ENCODE measurements around the gene CATSPER3. TPM values are rescaled to one million over a fixed set of nuclear protein-coding genes. Genes with fewer than 3 reads are reported as not detected.

Gene CATSPER3
- total RNA-seq, 2 donors from 2014 or later = 0.52 TPM; not detected in 1

DNA sequence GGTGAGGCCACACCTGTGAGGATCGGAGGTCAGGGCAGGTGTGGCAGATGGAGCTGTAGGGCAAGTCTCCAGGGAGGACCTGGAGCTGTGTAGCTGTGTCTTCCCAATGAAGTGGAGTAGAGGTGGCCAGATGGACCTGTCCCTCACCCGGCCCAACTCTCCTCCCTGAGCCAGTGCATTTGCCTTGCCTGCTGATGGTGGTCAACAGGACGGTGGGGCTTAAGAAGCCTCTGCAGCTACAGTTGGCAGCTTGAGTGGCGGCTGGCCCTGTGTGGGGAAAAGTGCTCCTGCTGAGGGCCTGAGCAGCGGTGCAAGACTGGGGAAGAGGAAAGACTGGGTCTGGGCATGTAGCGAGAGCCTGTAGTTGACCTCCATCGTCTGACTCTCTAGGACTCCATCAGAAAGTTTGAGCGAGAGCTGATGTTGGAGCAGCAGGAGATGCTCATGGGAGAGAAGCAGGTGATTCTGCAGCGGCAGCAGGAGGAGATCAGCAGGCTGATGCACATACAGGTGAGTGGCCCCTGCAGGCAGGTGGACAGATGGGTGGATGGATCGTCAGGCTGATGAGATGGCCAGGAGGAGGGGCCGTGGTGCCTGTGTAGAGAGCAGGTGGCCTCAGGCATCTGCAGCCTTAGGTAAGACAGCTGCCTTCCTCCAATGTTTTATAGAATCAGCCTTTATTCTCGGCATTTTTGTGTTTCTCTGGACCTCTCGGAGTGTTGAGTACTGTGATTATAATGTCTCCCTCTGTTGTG, 41.5 kb downstream of the CATSPER3 start:
- TF ChIP-seq, protein P1, sequence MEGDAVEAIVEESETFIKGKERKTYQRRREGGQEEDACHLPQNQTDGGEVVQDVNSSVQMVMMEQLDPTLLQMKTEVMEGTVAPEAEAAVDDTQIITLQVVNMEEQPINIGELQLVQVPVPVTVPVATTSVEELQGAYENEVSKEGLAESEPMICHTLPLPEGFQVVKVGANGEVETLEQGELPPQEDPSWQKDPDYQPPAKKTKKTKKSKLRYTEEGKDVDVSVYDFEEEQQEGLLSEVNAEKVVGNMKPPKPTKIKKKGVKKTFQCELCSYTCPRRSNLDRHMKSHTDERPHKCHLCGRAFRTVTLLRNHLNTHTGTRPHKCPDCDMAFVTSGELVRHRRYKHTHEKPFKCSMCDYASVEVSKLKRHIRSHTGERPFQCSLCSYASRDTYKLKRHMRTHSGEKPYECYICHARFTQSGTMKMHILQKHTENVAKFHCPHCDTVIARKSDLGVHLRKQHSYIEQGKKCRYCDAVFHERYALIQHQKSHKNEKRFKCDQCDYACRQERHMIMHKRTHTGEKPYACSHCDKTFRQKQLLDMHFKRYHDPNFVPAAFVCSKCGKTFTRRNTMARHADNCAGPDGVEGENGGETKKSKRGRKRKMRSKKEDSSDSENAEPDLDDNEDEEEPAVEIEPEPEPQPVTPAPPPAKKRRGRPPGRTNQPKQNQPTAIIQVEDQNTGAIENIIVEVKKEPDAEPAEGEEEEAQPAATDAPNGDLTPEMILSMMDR (IDR thresholded peaks at IDR 0.05) = no peak
- no peak for TF ChIP-seq POLR2A (IDR thresholded peaks at IDR 0.05)
- no peak for DNase-seq
- Histone ChIP-seq H3K27me3 (no peaks in the 10 kb centered on the region), H3K4me3 (no peak overlapping the region), H3K27ac (no peak overlapping the region), H3K36me3 (replicated peaks in 1 of 2; ENCODE audit: insufficient read depth in 1 of 2, low read depth in 2 of 2) (no peaks in the 10 kb centered on the region), H3K9me3 (no peaks in the 10 kb centered on the region), H3K4me1 (peaks cover 5% of the 10 kb centered on the region)
- 85 to 88% methylated on average over 11 to 13 of the region's 13 CpGs for WGBS, 2 donors
- ATAC-seq = no peak
- intact Hi-C loops (cut with DNase I) = no loop called here

DNA sequence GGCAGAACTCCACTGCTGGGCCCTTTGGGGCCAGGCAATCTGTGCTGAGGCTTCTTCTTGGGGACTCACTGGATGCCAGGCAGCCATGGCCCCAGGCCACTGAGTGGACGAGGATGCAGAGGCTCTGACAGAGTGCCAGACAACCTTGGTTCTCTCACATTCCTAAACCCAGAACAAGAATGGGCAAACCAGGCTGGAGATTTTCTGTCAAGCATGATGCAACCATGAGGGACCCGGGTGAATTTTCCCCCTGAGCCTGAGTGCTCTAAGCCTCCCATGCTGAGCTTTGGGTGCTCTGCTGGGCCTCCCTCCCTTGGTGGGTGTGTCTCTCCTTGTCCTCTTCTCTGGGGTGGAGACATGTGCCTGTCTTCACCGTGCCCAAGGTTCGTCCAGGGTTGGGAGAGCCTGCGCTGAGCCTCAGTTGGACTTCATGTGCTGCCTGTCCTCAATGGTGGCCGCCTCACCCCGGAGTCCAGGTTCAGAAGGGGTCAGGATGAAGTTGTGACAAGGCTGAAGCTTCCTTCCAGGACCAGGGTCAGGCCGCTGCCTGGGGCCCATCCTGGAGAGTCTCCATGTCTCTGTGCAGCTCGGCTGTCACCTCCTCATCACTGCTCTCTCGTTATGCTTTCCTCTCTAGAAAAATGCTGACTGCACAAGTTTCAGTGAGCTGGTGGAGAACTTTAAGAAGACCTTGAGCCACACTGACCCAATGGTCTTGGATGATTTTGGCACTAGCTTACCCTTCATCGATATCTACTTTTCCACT, 42.2 kb downstream of the CATSPER3 start:
- no peaks in the 10 kb centered on the region for H3K27me3 ChIP-seq
- ATAC-seq (no peak), DNase-seq (no peak)
- intact Hi-C loops (cut with DNase I) = no loop called here
- WGBS, 2 donors = 90 to 93% methylated on average over 6 to 11 of the region's 11 CpGs
- H3K9me3 ChIP-seq = no peaks in the 10 kb centered on the region
- TF ChIP-seq, protein P1 (IDR thresholded peaks at IDR 0.05) = no peak
- no peak for TF ChIP-seq POLR2A (IDR thresholded peaks at IDR 0.05)
- H3K4me3 ChIP-seq = no peak overlapping the region
- no peak overlapping the region for H3K27ac ChIP-seq
- H3K36me3 ChIP-seq (replicated peaks in 1 of 2; ENCODE audit: insufficient read depth in 1 of 2, low read depth in 2 of 2) = no peaks in the 10 kb centered on the region
- peaks cover 12% of the 10 kb centered on the region for H3K4me1 ChIP-seq

DNA sequence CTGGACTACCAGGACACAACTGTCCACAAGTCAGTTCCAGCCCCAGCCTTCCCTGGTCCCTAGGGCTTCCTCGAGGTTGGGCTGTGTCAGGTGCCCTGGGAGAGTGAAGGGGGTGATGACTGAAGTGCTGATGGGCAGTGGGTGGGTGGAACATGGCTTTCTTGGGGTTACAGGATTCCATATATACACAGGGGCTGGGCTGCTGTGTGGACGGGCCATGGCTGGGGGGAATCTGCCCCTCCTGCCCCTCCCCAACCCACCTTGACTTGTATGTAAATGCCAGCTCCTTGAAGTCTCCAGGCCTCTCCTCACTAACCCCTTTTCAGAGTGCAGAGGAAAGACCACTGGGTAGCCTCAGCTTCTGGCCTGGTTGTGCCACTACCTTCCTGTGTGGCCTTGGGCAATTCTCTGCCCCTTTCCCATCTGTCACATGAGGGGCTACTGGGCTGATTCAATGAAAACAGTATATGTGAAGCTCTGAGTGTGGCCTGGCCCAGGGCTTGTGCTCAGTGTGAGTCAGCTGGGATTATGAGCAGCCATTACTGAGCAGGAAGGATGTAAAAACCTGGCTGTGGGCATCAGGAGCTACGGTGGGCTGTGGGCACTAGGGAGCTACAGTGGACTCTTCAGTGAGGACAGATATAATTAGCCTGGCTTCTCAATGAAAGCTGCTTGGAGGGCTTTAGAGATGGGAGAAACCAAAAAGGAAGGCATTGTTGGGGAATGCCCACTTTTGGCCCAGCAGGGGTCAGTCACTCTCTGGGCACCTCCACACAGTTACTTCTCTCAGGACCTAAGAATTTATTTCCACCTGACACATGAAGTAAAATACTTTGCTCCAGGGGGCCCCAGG, 43.0 kb downstream of the CATSPER3 start:
- Histone ChIP-seq H3K4me1 (peaks cover 16% of the 10 kb centered on the region), H3K4me3 (no peak overlapping the region), H3K36me3 (replicated peaks in 1 of 2; ENCODE audit: insufficient read depth in 1 of 2, low read depth in 2 of 2) (no peaks in the 10 kb centered on the region), H3K27ac (no peak overlapping the region), H3K9me3 (no peaks in the 10 kb centered on the region), H3K27me3 (no peaks in the 10 kb centered on the region)
- ATAC-seq (no peak), DNase-seq (no peak)
- intact Hi-C loops (cut with DNase I) = no loop called here
- TF ChIP-seq, protein P1 (IDR thresholded peaks at IDR 0.05) = no peak
- no peak for TF ChIP-seq POLR2A (IDR thresholded peaks at IDR 0.05)
- 90 to 91% methylated on average over 3 of the region's 3 CpGs for WGBS, 2 donors

DNA sequence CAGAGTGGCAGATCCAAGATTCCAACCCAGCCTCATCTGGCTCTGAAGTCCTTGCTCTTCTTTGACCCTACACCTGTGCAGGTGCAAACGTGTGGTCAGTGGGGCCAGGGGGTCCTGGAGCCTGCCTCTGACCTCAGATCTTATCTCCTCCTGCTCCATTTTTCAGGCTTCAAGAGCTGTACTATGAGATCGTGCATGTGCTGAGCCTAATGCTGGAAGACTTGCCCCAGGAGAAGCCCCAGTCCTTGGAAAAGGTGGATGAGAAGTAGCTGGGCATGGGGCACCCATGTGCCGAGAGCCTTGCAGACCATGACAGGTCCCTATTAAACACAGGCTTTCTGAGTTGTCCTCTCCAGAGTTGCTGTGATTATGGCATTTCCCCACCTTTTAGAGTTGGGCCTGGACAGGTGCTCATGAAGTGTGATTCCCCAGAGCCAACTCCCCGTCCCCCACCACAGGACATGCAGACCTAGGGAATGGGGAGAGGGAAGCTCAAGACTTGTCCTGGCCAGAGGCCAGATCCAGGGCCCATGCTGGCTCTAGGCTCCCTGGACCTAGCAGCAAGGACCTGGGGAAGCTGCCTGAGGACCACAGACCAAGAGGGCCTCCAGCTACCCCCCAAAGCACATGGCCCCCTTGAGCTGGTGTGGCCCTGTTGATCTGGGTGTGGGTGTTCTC, 43.8 kb downstream of the CATSPER3 start:
- Histone ChIP-seq H3K36me3 (replicated peaks in 1 of 2; ENCODE audit: insufficient read depth in 1 of 2, low read depth in 2 of 2) (no peaks in the 10 kb centered on the region), H3K4me3 (no peak overlapping the region), H3K27ac (no peak overlapping the region), H3K9me3 (no peaks in the 10 kb centered on the region), H3K4me1 (peaks cover 16% of the 10 kb centered on the region), H3K27me3 (no peaks in the 10 kb centered on the region)
- TF ChIP-seq, protein P1 (IDR thresholded peaks at IDR 0.05) = no peak
- no peak for TF ChIP-seq POLR2A (IDR thresholded peaks at IDR 0.05)
- WGBS, 2 donors = 87 to 92% methylated on average over 2 to 4 of the region's 4 CpGs
- no peak for ATAC-seq
- no peak for DNase-seq
- intact Hi-C loops (cut with DNase I) = no loop called here
